HCT116 (cell line): ENCODE measurements around the gene RAB19. TPM values are rescaled to one million over a fixed set of nuclear protein-coding genes. Genes with fewer than 3 reads are reported as not detected.

Source experiments
- ATAC-seq: fragments of 200-7000 bp; cut with Tn5 transposase; 2 replicates; pipeline ENCODE4 v1.9.1; 2020; ENCODE audit warnings: mild to moderate bottlenecking, moderate library complexity
- BruUV-seq: library from RNA; stranded (reverse); fragments of 400-500 nt; replicated peaks from 2 replicates; lab custom pipeline; 2021; lab: Mats Ljungman, UMichigan
- CTCF ChIA-PET: fragments of 300-600 bp; sonication (Branson Sonifier 250); formaldehyde crosslinking; loops from one replicate; lab custom pipeline; 2021; ENCODE audit warnings: antibody characterized with exemption; lab: Charles Lee
- POLR2A ChIA-PET: fragments of 300-600, 350-600 bp; sonication (Branson Sonifier 250); formaldehyde crosslinking; loops from one replicate; lab custom pipeline; 2021; ENCODE audit warnings: antibody characterized with exemption; lab: Charles Lee
- RAD21 ChIA-PET, 2 experiments: fragments of 300-600 bp; sonication (Branson Sonifier 250); formaldehyde crosslinking; loops; one replicate each; lab custom pipeline; 2023; ENCODE audit warnings: low total read pairs in 2 of 2; ENCODE audit not compliant: uncharacterized antibody in 2 of 2, unreplicated experiment in 2 of 2, low non-redundant PET in 1 of 2; lab: Charles Lee
- DNase-seq: peaks from one replicate; pipeline ENCODE4 v3.0.0-alpha.2; 2010; ENCODE audit warnings: low read depth, low spot score
- H2AFZ ChIP-seq: fragments of 200-600 bp; shearing (Covaris generic), sonication (generic); 2 replicates; pipeline ENCODE4 v1.6.1; 2017; ENCODE audit warnings: low read depth, mixed run types, mixed read lengths, antibody characterized with exemption, low read length; ENCODE audit not compliant: poor library complexity, severe bottlenecking
- H3K27ac ChIP-seq: 2 replicates; pipeline ENCODE4 v1.5.1; 2012; ENCODE audit warnings: low read depth, low read length
- H3K27me3 ChIP-seq: fragments of 200-600 bp; sonication (generic); 2 replicates; pipeline ENCODE4 v1.6.1; 2016; ENCODE audit warnings: mixed run types, low read length, mixed read lengths; ENCODE audit not compliant: insufficient read depth
- H3K36me3 ChIP-seq, 2 experiments: fragments of 200-500 bp in 1 of 2; fragments of 200-600 bp in 1 of 2; sonication (Bioruptor generic) in 1 of 2; sonication (generic) in 1 of 2; 2 replicates each; pipeline versions ENCODE4 v1.5.1 to v1.6.1; 2014 to 2016; ENCODE audit warnings: low read length in 2 of 2, inconsistent platforms in 1 of 2, mixed read lengths in 1 of 2, mixed run types in 1 of 2; ENCODE audit not compliant: insufficient read depth in 2 of 2, control insufficient read depth in 1 of 2
- H3K4me1 ChIP-seq, 2 experiments: fragments of 200-600 bp in 1 of 2; sonication (generic) in 1 of 2; 2 replicates each; pipeline versions ENCODE4 v1.5.1 to v1.6.1; 2012 to 2017; ENCODE audit warnings: low read length in 2 of 2, inconsistent platforms in 1 of 2, mild to moderate bottlenecking in 1 of 2, mixed read lengths in 1 of 2, mixed run types in 1 of 2, moderate library complexity in 1 of 2; ENCODE audit not compliant: insufficient read depth in 2 of 2, control insufficient read depth in 1 of 2
- H3K4me2 ChIP-seq: fragments of 200-600 bp; sonication (generic); 2 replicates; pipeline ENCODE4 v1.6.1; 2017; ENCODE audit warnings: mixed run types, low read length, mixed read lengths
- H3K4me3 ChIP-seq, 2 experiments: fragments of 200-600 bp in 1 of 2; sonication (generic) in 1 of 2; replicated peaks in 1 of 2; 2 replicates each; pipeline ENCODE4 v1.5.1; 2011 to 2016; ENCODE audit warnings: low read length in 2 of 2, control low read depth in 1 of 2, low read depth in 1 of 2, mild to moderate bottlenecking in 1 of 2, mixed read lengths in 1 of 2, mixed run types in 1 of 2
- H3K79me2 ChIP-seq: fragments of 200-600 bp; sonication (generic); 2 replicates; pipeline ENCODE4 v1.6.1; 2017; ENCODE audit warnings: mild to moderate bottlenecking, mixed run types, low read length, moderate library complexity, mixed read lengths; ENCODE audit not compliant: insufficient read depth
- H3K9ac ChIP-seq: fragments of 200-600 bp; sonication (generic); 2 replicates; pipeline ENCODE4 v1.6.1; 2016; ENCODE audit warnings: low read length, mixed read lengths
- H3K9me2 ChIP-seq: fragments of 200-600 bp; sonication (generic), shearing (Covaris generic); 2 replicates; pipeline ENCODE4 v1.6.1; 2017; ENCODE audit warnings: mixed run types, mild to moderate bottlenecking, moderate library complexity; ENCODE audit not compliant: insufficient read depth
- H3K9me3 ChIP-seq, 2 experiments: fragments of 200-500 bp in 1 of 2; fragments of 200-600 bp in 1 of 2; sonication (Bioruptor generic) in 1 of 2; sonication (generic) in 1 of 2; 2 replicates each; pipeline ENCODE4 v1.6.1; 2014 to 2017; ENCODE audit warnings: low read length in 2 of 2, mixed read lengths in 2 of 2, inconsistent platforms in 1 of 2, low read depth in 1 of 2, mild to moderate bottlenecking in 1 of 2, mixed run types in 1 of 2, moderate library complexity in 1 of 2; ENCODE audit not compliant: control insufficient read depth in 1 of 2, insufficient read depth in 1 of 2
- H4K20me1 ChIP-seq: fragments of 200-600 bp; sonication (generic), shearing (Covaris generic); 2 replicates; pipeline ENCODE4 v1.6.1; 2017; ENCODE audit warnings: mixed run types, mild to moderate bottlenecking, moderate library complexity; ENCODE audit not compliant: insufficient read depth
- CBX3 ChIP-seq: IDR thresholded peaks from 2 replicates; pipeline ENCODE4 v1.6.1; 2012; ENCODE audit warnings: low read depth
- CEBPB ChIP-seq: IDR thresholded peaks from 2 replicates; pipeline ENCODE4 v1.6.1; 2012; ENCODE audit warnings: low read depth
- CTCF ChIP-seq, 3 experiments: fragments of 200-600 bp in 1 of 3; sonication (generic) in 1 of 3; IDR thresholded peaks in 2 of 3; conservative IDR thresholded peaks in 1 of 3; 2 replicates each; pipeline ENCODE4 v1.5.1; 2012 to 2017; ENCODE audit warnings: low read depth in 2 of 3, low read length in 2 of 3, antibody characterized with exemption in 1 of 3, borderline replicate concordance in 1 of 3, control low read depth in 1 of 3, mild to moderate bottlenecking in 1 of 3, mixed read lengths in 1 of 3, mixed run types in 1 of 3, moderate library complexity in 1 of 3; ENCODE audit not compliant: insufficient read depth in 1 of 3
- ELF1 ChIP-seq: IDR thresholded peaks from 2 replicates; pipeline ENCODE4 v1.6.1; 2012; ENCODE audit warnings: low read depth, borderline replicate concordance
- EZH2 ChIP-seq: fragments of 200-600 bp; sonication (generic); IDR thresholded peaks from 2 replicates; pipeline ENCODE4 v1.6.1; 2017; ENCODE audit warnings: antibody characterized with exemption, mixed run types
- FOSL1 ChIP-seq: IDR thresholded peaks from 2 replicates; pipeline ENCODE4 v1.6.1; 2012; ENCODE audit warnings: low read depth
- POLR2A ChIP-seq: IDR thresholded peaks from 2 replicates; pipeline ENCODE4 v1.7.0; 2011; ENCODE audit warnings: borderline replicate concordance; ENCODE audit not compliant: insufficient read depth, insufficient read length; ENCODE audit errors: extremely low read depth
- POLR2AphosphoS5 ChIP-seq: IDR thresholded peaks from 2 replicates; pipeline ENCODE4 v1.6.1; 2011; ENCODE audit warnings: mild to moderate bottlenecking, low read depth, low read length, moderate library complexity
- RAD21 ChIP-seq: IDR thresholded peaks from 2 replicates; pipeline ENCODE4 v1.6.1; 2012; ENCODE audit warnings: low read depth, mild to moderate bottlenecking
- REST ChIP-seq: IDR thresholded peaks from 2 replicates; pipeline ENCODE4 v1.6.1; 2012; ENCODE audit warnings: low read depth
- SIN3A ChIP-seq: IDR thresholded peaks from 2 replicates; pipeline ENCODE4 v1.6.1; 2012; ENCODE audit warnings: low read depth
- SRF ChIP-seq: IDR thresholded peaks from 2 replicates; pipeline ENCODE4 v1.6.1; 2012; ENCODE audit warnings: low read depth
- TCF7L2 ChIP-seq: IDR thresholded peaks from 2 replicates; pipeline ENCODE4 v1.7.0; 2011; ENCODE audit warnings: borderline replicate concordance, inconsistent platforms; ENCODE audit not compliant: insufficient read depth, insufficient read length; ENCODE audit errors: extremely low read depth
- YY1 ChIP-seq: IDR thresholded peaks from 2 replicates; pipeline ENCODE4 v1.6.1; 2011; ENCODE audit warnings: low read length, low read depth, moderate library complexity, mild to moderate bottlenecking; ENCODE audit not compliant: insufficient replicate concordance; ENCODE audit errors: extremely low read depth
- ZBTB33 ChIP-seq: IDR thresholded peaks from 2 replicates; pipeline ENCODE4 v1.6.1; 2011; ENCODE audit warnings: mild to moderate bottlenecking, low read length, moderate library complexity; ENCODE audit not compliant: insufficient replicate concordance; ENCODE audit errors: extremely low read depth
- ZFX ChIP-seq: fragments of 450-650 bp; IDR thresholded peaks from 2 replicates; pipeline ENCODE4 v1.6.1; 2017
- ZNF274 ChIP-seq: fragments of 200-500 bp; sonication (Bioruptor generic); IDR thresholded peaks from 2 replicates; pipeline ENCODE4 v1.6.1; 2014; ENCODE audit warnings: mild to moderate bottlenecking, low read depth, low read length, inconsistent platforms
- intact Hi-C: fragments of 100-400 bp; cut with micrococcal nuclease; formaldehyde crosslinking; loops from 2 replicates; pipeline ENCODE4 v1.10.0; 2022
- total RNA-seq: library from RNA; stranded (reverse); gene quantifications from one replicate; pipeline ENCODE4 v1.2.1, GENCODE V29; 2021; ENCODE audit not compliant: unreplicated experiment

Gene RAB19
- total RNA-seq, 1 experiment from 2014 or later, result 2.6 TPM

- H3K27me3 ChIP-seq, result no peaks in the 10 kb centered on the region
- TF ChIP-seq RAD21 (no peak), ZBTB33 (no peak), CEBPB (no peak), EZH2 (no peak), CTCF (IDR thresholded peaks at IDR 0.05 in 2 of 3, conservative IDR thresholded peaks at IDR 0.05 in 1 of 3; ENCODE audit: borderline replicate concordance in 1 of 3, insufficient read depth in 1 of 3, low read depth in 2 of 3, low read length in 2 of 3) (no peak), REST (no peak), POLR2AphosphoS5 (no peak), FOSL1 (no peak), SRF (no peak), SIN3A (no peak), CBX3 (no peak), YY1 (no peak), TCF7L2 (no peak), ZFX (no peak), ELF1 (no peak), ZNF274 (no peak), POLR2A (no peak)
- intact Hi-C loops, result no loop called here
- ChIA-PET CTCF (no interaction called here), POLR2A (interaction anchor here (0.5 kb wide), 1 partner anchor 14 kb away, joined by 3 read pairs; no protein-coding TSS in a partner anchor), RAD21 (no interaction called here)
- no peak overlapping the region for H3K9ac ChIP-seq
- H3K4me3 ChIP-seq, result no peak overlapping the region
- ATAC-seq (no peak), DNase-seq (no peak)
- H3K27ac ChIP-seq, result no peak overlapping the region
- no peaks in the 10 kb centered on the region for H4K20me1 ChIP-seq
- no peaks in the 10 kb centered on the region for H3K4me1 ChIP-seq
- H3K9me2 ChIP-seq, result no peaks in the 10 kb centered on the region
- no peak overlapping the region for H2AFZ ChIP-seq
- H3K9me3 ChIP-seq, result no peaks in the 10 kb centered on the region
- BruUV-seq, result no TSS peak
- H3K79me2 ChIP-seq, result 0 out of 2 replicates have a peak, but pooled peaks cover 3% of the 10 kb centered on the region
- H3K4me2 ChIP-seq, result no peak overlapping the region
- H3K36me3 ChIP-seq, result peaks cover 12 to 13% of the 10 kb centered on the region in 2 experiments; a peak in 3 of 4 replicates
Observed at GRCh38 chr7:140456551-140457051, 52.7 kb downstream of the RAB19 start.
